KOPT-K1 (cell line): ENCODE results near the gene CBFA2T3.

Experiments used
- H3K27ac ChIP-seq: fragments of 200-600 bp; sonication (generic); 2 replicates; pipeline ENCODE4 v1.5.1; 2016; ENCODE audit warnings: antibody characterized with exemption, mild to moderate bottlenecking, low read depth, low read length; ENCODE audit not compliant: poor library complexity, severe bottlenecking
- H3K36me3 ChIP-seq: fragments of 200-600 bp; sonication (generic); 2 replicates; pipeline ENCODE4 v1.5.1; 2017; ENCODE audit warnings: antibody characterized with exemption, mild to moderate bottlenecking, low read length, moderate library complexity; ENCODE audit not compliant: insufficient read depth
- H3K9me3 ChIP-seq: fragments of 200-600 bp; sonication (generic); 2 replicates; pipeline ENCODE4 v1.5.1; 2017; ENCODE audit warnings: antibody characterized with exemption, low read length, mild to moderate bottlenecking; ENCODE audit not compliant: insufficient read depth, poor library complexity, severe bottlenecking

The CBFA2T3 gene

DNA sequence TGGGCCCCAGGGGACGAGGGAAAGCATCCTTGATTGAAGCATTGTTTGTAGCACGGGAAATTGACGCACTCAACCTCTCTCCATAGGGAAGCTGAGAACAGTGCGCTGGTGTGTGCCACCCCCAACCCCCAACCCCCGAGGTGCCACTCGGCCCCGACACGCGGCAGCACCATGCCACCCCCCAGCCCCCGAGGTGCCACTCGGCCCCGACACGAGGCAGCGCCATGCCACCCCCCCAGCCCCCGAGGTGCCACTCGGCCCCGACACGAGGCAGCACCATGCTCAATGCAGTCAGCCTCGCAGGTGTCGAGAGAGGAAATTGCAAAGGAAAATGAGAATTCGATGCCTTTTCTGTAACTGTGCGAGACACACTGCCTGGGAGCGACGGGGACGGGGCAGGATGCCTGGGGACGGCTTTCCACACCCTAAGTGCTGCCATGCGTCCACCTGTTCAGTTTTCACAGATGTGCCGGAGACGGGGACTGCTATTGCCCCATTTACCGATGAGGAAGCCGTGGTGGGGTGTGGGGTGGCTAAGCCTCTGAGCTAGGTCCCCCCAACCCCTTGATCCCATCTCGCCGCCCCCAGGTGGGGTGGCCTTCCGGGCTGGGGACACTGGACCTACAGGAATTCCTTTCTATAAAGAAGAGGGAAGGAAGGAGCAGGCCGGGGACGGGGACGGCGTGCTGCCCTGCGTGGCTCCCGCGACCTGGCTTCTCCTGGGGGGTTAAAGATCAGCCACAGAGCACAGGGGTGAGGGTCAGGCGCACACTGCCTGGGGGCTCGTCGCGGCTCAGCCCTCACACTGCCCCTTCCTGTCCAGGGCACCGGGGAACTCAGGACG lies 9.8 kb downstream of the CBFA2T3 start:
- Histone ChIP-seq H3K36me3 (no peaks in the 10 kb centered on the region), H3K9me3 (no peaks in the 10 kb centered on the region), H3K27ac (peak overlapping the region; percentile 80)

GRCh38 chr16:88965826-88966480 lies 11.1 kb downstream of the CBFA2T3 start:
- no peaks in the 10 kb centered on the region for H3K36me3 ChIP-seq
- H3K27ac ChIP-seq, result peak overlapping the region; percentile 57
- no peaks in the 10 kb centered on the region for H3K9me3 ChIP-seq

DNA sequence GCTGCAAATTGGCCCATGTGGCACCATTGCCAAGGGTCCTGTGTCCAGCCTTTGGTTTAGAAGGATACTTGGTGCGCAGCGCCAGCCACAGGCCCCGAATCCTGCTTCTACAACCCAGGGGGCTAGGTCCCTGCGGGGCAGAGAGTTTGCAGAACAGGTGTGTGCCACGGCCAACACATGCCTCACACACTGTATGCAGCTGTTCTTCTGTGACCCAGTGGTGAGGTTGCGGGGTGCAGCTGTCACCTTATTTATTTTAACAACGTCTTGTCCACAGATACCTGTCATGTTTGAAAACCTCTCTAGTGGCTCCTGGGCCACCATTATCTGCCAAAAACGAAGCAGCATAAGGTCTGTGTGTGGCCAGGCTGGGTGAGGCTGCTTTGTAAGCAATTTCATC lies 11.6 kb downstream of the CBFA2T3 start:
- peak overlapping the region; percentile 57 for H3K27ac ChIP-seq

GRCh38 chr16:88964636-88965035 lies 12.4 kb downstream of the CBFA2T3 start:
- H3K36me3 ChIP-seq, result no peaks in the 10 kb centered on the region
- no peak overlapping the region for H3K27ac ChIP-seq
- H3K9me3 ChIP-seq, result no peaks in the 10 kb centered on the region

More for the DNA sequence above, 11.6 kb downstream of the CBFA2T3 start:
- Histone ChIP-seq H3K9me3 (no peaks in the 10 kb centered on the region), H3K36me3 (no peaks in the 10 kb centered on the region)

- H3K36me3 ChIP-seq, result no peaks in the 10 kb centered on the region
- H3K27ac ChIP-seq, result peak overlapping the region; percentile 55
- no peaks in the 10 kb centered on the region for H3K9me3 ChIP-seq
These were observed 13.4 kb downstream of the CBFA2T3 start for GRCh38 chr16:88963583-88963982.

DNA sequence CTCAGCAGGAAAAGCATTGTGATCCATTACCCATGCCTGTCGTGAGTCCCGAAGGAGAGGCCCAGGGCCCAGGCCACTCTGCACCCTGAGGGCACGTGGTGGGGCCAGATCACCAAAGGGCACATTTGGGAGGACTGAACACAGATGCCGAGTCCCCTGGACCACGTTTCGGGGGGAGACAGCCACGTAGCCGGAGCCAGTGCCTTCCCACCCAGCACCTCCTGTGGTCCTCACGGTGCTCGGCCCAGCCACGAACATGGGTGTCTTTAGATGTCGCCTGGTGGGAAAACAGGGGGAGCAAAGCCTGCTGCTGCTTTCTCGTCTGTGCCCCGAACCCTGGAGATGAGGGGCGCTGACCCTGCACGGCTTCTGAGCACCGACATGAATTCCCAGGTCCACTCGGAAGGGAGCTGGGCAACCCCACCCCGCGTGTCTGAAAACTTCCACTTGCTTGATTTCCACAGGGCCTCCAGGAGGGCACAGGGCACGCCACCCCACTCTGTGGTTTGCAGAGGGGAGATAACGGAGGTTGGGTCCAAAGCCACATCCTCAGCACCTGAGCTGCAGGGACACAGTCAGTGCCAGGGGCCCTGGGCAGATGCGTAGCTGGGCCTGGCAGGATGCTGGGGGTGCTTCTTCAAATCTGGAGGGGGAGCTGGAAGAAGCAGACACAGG lies 14.4 kb downstream of the CBFA2T3 start:
- Histone ChIP-seq H3K27ac (peak overlapping the region; percentile 53), H3K36me3 (no peaks in the 10 kb centered on the region), H3K9me3 (no peaks in the 10 kb centered on the region)

DNA sequence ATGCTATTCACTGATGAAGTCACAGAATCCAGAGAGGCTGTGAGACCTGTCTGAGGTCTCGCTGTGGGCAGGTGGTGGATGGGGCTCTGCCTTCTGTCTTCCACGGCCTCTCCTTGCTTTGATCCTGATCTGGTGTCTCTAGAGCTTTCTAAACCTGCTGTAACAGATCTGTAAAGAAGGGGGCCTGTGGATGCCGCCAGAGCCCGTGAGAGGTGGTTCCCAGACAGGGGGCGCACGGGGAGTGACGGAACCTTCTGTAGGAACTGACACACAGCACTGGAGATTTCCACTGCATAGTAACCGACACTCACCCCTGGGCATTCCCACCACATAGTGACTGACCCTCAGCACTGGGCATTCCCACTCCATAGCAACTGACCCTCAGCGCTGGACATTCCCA lies 16.0 kb downstream of the CBFA2T3 start:
- H3K27ac ChIP-seq, result no peak overlapping the region
- H3K9me3 ChIP-seq, result no peaks in the 10 kb centered on the region
- H3K36me3 ChIP-seq, result no peaks in the 10 kb centered on the region

DNA sequence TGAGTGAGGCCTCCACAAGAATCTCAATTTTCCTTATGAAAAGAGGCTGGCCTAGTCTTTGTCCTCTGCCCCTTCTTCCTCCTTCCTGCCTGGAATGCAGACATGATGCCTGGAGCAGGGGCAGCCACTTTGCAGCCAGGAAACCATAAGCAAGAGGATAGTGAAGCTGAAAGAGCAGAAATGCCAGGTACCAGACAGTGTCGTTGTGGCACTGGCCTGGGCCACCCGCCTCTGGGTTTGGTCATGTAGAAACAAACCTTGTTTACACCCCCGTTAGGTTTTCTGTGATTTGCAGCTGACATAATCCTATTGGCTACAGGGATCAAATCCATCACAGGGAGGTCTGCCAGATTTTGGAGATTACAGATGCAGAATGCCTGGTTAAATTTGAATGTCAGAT lies 16.5 kb downstream of the CBFA2T3 start:
- Histone ChIP-seq H3K9me3 (no peaks in the 10 kb centered on the region), H3K27ac (no peak overlapping the region), H3K36me3 (no peaks in the 10 kb centered on the region)

GRCh38 chr16:88959022-88959421 lies 18.0 kb downstream of the CBFA2T3 start:
- no peaks in the 10 kb centered on the region for H3K9me3 ChIP-seq
- no peak overlapping the region for H3K27ac ChIP-seq

GRCh38 chr16:88957887-88958577 lies 19.0 kb downstream of the CBFA2T3 start:
- no peaks in the 10 kb centered on the region for H3K36me3 ChIP-seq
- peak overlapping the region; percentile 61 for H3K27ac ChIP-seq
- no peaks in the 10 kb centered on the region for H3K9me3 ChIP-seq

More at GRCh38 chr16:88959022-88959421, 18.0 kb downstream of the CBFA2T3 start:
- no peaks in the 10 kb centered on the region for H3K36me3 ChIP-seq

- Histone ChIP-seq H3K9me3 (no peaks in the 10 kb centered on the region), H3K36me3 (no peaks in the 10 kb centered on the region), H3K27ac (peak overlapping the region; percentile 61)
These were observed 19.6 kb downstream of the CBFA2T3 start for GRCh38 chr16:88957433-88957767.

DNA sequence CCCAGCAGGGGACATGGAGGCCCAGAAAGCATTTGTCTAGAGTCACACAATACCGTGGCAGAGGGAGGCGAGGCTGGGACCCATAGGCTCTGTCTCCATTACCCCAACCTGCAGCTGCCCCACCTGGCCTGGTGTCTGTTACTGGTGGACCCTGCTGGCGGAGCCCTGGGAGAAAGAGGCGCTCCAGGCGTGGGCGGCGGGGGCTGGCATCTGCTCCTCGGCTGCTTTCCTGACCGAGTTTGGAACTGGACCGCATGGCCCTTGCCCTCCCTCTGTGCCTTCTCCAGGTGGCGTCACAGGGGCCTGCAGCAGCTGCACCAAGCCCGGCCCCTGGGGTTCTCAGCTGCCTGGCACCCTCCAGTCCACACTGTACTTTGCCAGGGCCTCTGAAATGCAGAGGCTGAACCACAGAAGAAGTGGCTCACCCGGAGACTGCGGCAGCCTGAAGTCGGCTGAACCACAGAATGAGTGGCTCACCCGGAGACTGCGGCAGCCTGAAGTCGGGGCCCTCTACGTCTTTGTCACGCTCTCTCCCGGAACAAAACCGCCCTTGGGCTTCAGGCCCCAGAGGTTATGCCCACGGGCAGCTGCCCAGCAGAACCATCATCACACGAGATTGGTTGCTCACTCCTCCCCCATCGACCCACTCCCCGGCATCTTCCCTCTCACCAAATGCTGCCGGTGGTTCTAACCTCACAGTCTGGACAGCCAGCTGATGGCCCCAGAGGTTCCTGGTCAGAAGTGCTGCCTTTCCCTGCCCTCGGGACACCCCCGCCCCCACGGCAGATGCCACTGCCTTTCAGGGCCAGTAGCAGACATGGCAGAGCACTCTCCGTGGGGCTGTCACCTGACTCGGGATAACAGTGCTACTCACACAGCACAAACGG lies 20.2 kb downstream of the CBFA2T3 start:
- Histone ChIP-seq H3K9me3 (no peaks in the 10 kb centered on the region), H3K36me3 (no peaks in the 10 kb centered on the region), H3K27ac (peak overlapping the region; percentile 61)

- no peaks in the 10 kb centered on the region for H3K36me3 ChIP-seq
- H3K9me3 ChIP-seq, result no peaks in the 10 kb centered on the region
- H3K27ac ChIP-seq, result peak overlapping the region; percentile 61
These were observed 21.1 kb downstream of the CBFA2T3 start for GRCh38 chr16:88955906-88956305.

- no peaks in the 10 kb centered on the region for H3K36me3 ChIP-seq
- no peaks in the 10 kb centered on the region for H3K9me3 ChIP-seq
- no peak overlapping the region for H3K27ac ChIP-seq
These were observed 23.9 kb downstream of the CBFA2T3 start for GRCh38 chr16:88953003-88953690.
